HG03354 (cell line): ENCODE results near the gene ZMYND8.
"Not testable (repeated sequence)": the region's sequence is repeated elsewhere in the genome, so short reads cannot be mapped to it uniquely, and the experiment has no call there.

ENCODE experiments used
- ATAC-seq: cut with Tn5 transposase; IDR thresholded peaks from one replicate; pipeline ENCODE4 v1.9.1; 2021; ENCODE audit warnings: mild to moderate bottlenecking; ENCODE audit not compliant: unreplicated experiment, poor library complexity, severe bottlenecking

Gene ZMYND8

DNA sequence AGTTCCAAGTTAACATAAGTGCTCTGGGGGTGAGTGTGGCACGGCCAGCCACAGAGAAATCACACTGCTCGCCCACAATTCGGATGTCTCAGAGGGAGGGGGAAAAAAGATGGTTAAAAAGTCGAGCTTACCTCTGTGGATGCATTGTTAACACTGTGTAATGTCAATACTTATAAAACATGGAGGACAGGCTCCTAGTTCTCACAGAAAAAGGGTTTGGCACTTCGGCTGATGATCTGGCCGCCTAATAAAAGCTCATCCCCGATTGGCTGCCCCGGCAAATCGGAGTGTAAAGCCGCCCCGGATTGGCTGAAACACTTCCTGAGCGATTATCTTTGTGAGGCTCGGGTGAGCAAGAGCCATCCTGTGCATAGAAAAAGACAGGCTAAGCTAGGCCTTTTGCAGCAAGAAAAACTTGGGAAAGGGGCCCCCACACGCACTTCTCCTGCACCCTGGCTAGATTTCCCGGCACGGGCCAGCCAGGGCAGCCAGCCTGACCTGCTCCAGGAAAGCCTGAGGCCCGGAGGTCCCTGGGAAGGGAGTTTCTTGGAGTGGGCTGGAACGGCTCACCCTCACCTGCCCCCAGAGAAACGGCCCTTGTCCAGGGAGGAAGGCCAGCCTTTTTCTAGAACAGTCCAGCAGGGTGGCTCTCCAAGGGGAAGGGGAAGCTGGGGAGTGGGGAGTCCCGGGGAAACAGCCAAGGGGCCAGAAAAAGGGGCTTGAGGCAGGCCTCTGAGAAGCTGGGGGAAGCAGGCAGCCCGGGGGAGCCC is at the start of gene ZMYND8:
Gene ZMYND8 (minus strand): TSS at position 174 of the 770 bp plus-strand sequence. CDS start 29 bp downstream, at position 145.
- peak; percentile 48 for ATAC-seq

- no peak for ATAC-seq
These were observed 49.4 kb upstream of the ZMYND8 start for GRCh38 chr20:47405775-47406325.

DNA sequence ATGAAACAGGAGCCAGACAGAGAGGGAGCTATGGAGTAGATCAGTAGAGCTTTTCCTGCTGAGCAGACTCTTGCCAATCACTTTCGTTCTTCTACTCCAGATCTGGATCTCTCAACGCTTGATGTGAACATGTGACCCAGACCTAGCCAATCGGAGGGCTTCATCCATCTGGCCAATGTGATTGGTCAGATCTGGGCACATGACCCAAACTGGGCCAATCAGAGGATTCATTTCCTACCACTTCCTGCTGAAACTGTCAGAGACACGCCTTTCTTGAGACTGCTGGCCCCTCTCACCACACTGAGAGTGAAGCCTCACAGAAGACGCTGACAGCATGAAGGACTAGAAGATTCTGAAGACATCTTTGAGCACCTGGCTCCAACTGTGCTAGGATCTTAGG is 44.2 kb upstream of the ZMYND8 start:
- no peak for ATAC-seq

DNA sequence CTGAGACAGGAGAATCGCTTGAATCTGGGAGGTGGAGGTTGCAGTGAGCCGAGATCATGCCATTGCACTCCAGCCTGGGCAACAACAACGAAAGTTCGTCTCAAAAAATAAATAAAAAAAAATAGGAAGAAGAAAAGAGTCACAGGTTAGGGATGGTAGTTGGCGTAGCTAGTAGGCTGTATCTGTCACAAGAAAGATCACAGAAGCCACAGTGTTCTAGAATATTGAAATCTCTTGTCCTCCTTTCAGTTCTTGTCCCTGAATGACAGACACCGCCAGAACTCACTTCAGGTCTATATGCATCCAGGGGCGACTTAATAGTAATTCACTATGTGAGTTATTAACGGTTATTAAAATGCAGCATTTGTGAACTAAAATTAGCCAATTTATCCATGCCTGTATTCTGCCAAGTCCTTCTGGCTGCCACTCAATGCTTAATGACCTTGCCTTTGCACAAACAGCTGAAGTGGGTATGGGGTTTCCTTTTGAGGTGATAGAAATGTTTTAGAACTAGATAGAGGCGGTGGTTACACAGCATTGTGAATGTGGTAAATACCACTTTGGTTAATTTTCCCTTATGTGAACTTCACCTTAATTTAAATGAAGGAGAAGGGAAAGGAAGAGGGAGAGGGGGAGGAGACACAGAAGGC is 41.3 kb upstream of the ZMYND8 start:
- no peak for ATAC-seq

- ATAC-seq, result no peak
These were observed 40.4 kb upstream of the ZMYND8 start for GRCh38 chr20:47396762-47397476.

DNA sequence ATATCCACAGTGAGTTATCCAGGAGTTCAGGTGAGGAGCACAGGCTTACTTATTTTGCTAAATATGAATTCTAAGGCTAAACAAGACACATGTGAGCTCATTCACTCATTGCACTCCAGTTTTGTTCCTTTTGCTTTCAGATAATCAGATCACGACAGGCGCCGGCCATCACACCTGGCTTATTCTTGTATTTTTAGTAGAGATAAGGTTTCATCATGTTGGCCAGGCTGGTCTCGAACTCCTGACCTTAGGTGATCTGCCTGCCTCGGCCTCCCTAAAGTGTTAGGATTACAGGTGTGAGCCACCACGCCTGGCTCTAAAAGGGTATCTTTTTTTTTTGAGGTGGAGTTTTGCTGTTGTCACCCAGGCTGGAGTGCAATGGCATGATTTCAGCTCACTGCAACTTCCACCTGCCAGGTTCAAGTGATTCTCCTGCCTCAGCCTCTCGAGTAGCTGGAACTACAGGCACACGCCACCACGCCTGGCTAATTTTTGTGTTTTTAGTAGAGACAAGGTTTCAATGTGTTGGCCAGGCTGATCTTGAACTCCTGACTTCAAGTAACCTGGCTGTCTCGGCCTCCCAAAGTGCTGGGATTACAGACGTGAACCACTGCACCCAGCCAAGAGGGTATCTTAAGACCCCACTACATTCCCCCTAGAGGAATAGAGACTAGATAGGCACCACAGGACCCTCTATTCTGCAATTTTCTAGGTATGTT is 37.5 kb upstream of the ZMYND8 start:
- ATAC-seq, result not testable (repeated sequence)

- ATAC-seq, result no peak
These were observed 36.2 kb upstream of the ZMYND8 start for GRCh38 chr20:47392721-47393073.

DNA sequence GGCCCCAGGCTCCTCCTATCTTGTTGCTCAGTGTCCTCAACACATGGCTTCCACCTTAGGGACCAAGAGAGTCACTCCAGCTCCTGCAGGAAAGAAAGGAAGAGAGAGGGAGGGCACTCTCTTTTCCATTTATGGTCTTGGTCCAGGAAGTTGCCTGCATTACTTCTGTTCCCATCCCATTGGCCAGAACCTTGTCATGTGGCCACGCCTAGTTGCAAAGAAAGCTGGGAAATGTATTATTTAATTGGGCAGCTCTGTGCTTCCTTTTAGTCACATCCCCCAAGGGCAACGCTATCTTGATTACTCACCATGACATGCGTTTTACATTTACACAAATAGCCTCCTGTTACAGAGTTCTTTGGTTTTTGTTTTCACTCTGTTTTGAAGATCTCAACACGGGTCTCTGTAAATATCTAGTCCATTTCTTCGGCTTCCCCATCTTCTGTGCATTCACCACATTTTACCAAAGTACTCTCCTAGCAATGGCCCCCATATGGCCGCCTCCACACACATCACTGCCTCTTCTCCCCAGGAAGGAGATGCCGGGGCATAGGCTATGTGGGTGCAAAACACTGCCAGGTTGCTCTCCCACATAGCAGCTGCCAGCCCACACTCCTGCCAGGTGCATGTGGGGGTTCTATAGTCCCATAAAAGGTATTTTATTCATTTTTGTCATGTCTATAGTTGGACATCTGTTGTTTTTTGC is 35.7 kb upstream of the ZMYND8 start:
- ATAC-seq, result no peak

GRCh38 chr20:47391276-47392010 is 34.9 kb upstream of the ZMYND8 start:
- ATAC-seq, result no peak

- no peak for ATAC-seq
These were observed 33.4 kb upstream of the ZMYND8 start for GRCh38 chr20:47389867-47390347.

DNA sequence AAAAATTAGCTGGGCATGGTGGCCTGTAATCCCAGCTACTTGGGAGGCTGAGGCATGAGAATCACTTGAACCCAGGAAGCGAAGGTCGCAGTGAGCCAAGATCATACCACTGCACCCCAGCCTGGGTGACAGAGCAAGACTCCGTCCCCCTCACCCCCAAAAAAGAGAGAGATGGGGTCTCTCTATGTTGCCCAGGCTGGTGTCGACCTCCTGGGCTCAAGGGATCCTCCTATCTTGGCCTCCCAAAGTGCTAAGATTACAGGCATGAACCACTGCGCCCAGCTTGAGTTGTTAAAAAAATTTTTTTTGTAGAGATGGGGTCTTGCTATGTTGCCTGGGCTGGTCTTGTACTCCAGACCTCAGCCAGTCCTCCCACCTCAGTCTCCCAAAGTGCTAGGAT is 29.5 kb upstream of the ZMYND8 start:
- ATAC-seq, result not testable (repeated sequence)

- no peak for ATAC-seq
These were observed 26.4 kb upstream of the ZMYND8 start for GRCh38 chr20:47382746-47383415.

GRCh38 chr20:47380481-47380880 is 24.0 kb upstream of the ZMYND8 start:
- ATAC-seq, result no peak

DNA sequence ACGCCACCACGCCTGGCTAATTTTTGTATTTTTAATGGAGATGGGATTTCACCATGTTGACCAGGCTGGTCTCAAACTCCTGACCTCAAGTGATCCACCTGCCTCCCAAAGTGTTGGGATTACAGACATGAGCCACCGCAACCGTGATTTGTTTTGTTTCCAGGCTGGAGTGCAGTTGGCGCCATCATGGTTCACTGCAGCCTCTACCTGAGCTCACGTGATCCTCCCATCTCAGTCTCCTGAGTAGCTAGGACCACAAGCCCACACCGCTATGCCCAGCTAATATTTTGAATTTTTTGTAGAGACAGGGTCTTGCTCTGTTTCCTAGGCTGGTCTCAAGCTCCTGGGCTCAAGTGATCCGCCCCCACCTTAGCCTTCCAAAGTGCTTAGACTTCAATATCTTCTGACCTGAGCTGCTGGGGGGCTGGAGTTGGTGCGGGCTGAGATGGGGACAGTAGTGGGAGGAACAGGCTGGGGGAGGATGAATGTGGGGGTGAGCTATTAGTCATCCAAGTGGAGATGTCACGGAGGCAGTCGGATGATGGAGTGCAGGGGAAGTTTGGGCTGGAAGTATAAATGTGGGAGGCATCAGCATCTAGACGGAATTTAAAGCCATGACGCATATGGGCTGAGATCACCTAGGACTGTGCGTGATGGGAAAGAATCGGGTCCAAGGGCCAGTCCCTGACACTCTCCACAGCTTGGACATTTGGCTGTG is 23.1 kb upstream of the ZMYND8 start:
- ATAC-seq, result no peak

GRCh38 chr20:47377122-47377722 is 20.7 kb upstream of the ZMYND8 start:
- no peak for ATAC-seq

DNA sequence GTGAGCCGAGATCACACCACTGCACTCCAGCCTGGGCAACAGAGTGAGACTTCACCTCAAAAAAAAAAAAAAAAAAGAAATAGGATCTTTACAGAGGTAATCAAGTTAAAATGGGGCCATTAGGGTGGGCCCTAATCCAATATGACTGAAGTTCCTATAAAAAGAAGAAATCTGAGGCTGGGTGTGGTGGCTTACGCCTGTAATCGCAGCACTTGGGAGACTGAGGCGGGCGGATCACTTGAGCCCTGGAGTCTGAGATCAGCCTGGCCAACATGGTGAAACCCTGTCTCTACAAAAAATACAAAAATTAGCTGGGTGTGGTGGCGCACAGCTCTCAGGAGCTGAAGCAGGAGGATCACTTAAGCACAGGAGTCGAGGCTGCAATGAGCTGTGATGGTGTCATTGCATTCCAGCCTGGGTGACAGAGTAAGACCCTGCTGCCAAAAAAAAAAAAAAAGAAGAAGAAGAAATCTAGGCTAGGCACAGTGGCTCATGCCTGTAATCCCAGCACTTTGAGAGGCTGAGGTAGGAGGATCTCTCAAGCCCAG is 19.7 kb upstream of the ZMYND8 start:
- ATAC-seq, result not testable (repeated sequence)

DNA sequence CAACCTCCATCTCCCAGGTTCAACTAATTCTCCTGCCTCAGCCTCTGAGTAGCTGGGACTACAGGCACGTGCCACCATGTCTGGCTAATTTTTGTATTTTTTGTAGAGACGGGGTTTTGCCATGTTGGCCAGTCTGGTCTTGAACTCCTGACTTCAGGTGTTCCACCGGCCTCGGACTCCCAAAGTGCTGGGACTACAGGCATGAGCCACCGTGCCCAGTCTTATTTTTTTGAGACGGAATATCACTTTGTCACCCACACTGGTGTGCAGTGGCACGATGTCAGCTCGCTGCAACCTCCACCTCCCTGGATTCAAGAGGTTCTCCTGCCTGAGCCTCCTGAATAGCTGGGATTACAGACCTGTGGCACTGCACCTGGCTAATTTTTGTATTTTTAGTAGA is 17.6 kb upstream of the ZMYND8 start:
- not testable (repeated sequence) for ATAC-seq
